Measurements from ENCODE around the gene MYO19. TPM values are rescaled to one million over a fixed set of nuclear protein-coding genes. Genes with fewer than 3 reads are reported as not detected.
"Not testable (repeated sequence)": the region's sequence is repeated elsewhere in the genome, so short reads cannot be mapped to it uniquely, and the experiment has no call there.

MYO19 gene
- total and polyA plus RNA-seq, 2 experiments from 2014 or later, result 14.9 to 34.4 TPM

DNA sequence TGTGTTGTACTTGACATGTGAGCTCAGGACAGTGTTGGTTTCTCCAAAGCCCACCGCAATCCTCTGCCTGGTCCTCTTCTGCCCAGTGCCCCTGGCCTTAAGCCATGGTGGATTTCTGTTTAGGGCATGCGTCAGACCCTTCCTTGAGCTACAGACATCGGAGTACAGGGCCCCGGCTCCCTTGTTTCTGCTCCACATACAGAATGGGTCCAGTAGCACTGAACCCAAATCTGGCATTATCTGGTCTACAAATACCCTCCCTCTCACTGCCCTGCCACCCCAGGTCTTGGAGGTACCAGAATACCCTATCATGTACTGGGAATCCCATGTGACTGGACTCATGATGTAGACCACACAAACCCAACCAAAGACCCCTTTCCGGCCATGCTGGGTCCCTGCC, 75.6 kb downstream of the MYO19 start:
- no peak overlapping the region for H3K27ac ChIP-seq
- no peaks in the 10 kb centered on the region for H3F3A ChIP-seq (ENCODE audit: insufficient read depth)
- no peaks in the 10 kb centered on the region for H3K9me3 ChIP-seq (ENCODE audit: low read depth)
- no peaks in the 10 kb centered on the region for H3K9me2 ChIP-seq (ENCODE audit: insufficient read depth)
- 32 to 38% methylated on average over 2 to 4 of the region's 5 CpGs for WGBS, 2 experiments (ENCODE audit: low coverage in 1 of 2, low lambda C conversion rate in 2 of 2, missing lambda C conversion rate in 2 of 2)
- no peak overlapping the region for H2AFZ ChIP-seq
- no peaks in the 10 kb centered on the region for H3K79me2 ChIP-seq (ENCODE audit: insufficient read depth)
- no peak overlapping the region for H3K9ac ChIP-seq
- TF ChIP-seq EZH2 (IDR thresholded peaks at IDR 0.05; ENCODE audit: insufficient read depth, poor library complexity, severe bottlenecking), result no peak
- TF ChIP-seq EZH2phosphoT487 (IDR thresholded peaks at IDR 0.05; ENCODE audit: insufficient read depth, low read depth), result no peak
- H3K36me3 ChIP-seq (ENCODE audit: low read depth), result no peaks in the 10 kb centered on the region
- H3K4me2 ChIP-seq (ENCODE audit: unreplicated experiment), result no peak overlapping the region
- in situ Hi-C loops (cut with MboI), result loop anchor here (25.0 kb wide), 1 partner anchor 497 kb away; no protein-coding TSS in a partner anchor
- H3K27me3 ChIP-seq (replicated peaks; ENCODE audit: insufficient read depth), result peaks cover 6% of the 10 kb centered on the region; the same call in 1 of the 2 replicates
- H4K20me1 ChIP-seq (ENCODE audit: insufficient read depth), result no peaks in the 10 kb centered on the region
- no peak for DNase-seq
- no peaks in the 10 kb centered on the region for H3K4me1 ChIP-seq (ENCODE audit: insufficient read depth)
- H3K4me3 ChIP-seq, result no peak overlapping the region

DNA sequence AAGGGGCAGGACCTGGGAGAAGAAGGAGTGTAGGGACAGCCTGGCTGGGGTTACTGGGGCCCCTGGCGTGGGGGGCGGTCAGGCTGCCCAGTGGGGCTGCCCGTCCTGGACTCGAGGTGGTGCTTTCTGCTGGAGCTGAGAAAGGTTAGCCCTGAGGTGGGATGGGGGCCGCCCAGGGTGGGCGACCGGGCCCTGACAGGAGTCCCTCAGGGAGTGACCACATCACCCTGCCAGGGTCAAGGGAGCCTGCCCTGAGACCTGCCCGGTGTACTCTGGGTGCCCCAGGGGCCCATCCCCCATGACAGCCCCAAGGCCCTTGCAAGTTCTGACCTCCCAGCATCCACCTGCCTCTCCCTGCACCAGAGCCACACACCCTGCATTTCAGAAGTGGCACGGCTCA, 77.0 kb downstream of the MYO19 start:
- not testable (repeated sequence) for H3K4me2 ChIP-seq (ENCODE audit: unreplicated experiment); H3K4me3 ChIP-seq; H3K9me3 ChIP-seq (ENCODE audit: low read depth); H2AFZ ChIP-seq; H4K20me1 ChIP-seq (ENCODE audit: insufficient read depth); H3K9ac ChIP-seq; H3K9me2 ChIP-seq (ENCODE audit: insufficient read depth); H3K79me2 ChIP-seq (ENCODE audit: insufficient read depth); H3K27ac ChIP-seq; H3K27me3 ChIP-seq (replicated peaks; ENCODE audit: insufficient read depth); H3K36me3 ChIP-seq (ENCODE audit: low read depth); H3F3A ChIP-seq (ENCODE audit: insufficient read depth); H3K4me1 ChIP-seq (ENCODE audit: insufficient read depth); DNase-seq
- in situ Hi-C loops (cut with MboI), result loop anchor here (25.0 kb wide), 1 partner anchor 495 kb away; no protein-coding TSS in a partner anchor
- whole genome bisulfite sequencing, 2 experiments (ENCODE audit: low coverage in 1 of 2, low lambda C conversion rate in 2 of 2, missing lambda C conversion rate in 2 of 2), result 29 to 80% methylated on average over 1 to 5 of the region's 9 CpGs

DNA sequence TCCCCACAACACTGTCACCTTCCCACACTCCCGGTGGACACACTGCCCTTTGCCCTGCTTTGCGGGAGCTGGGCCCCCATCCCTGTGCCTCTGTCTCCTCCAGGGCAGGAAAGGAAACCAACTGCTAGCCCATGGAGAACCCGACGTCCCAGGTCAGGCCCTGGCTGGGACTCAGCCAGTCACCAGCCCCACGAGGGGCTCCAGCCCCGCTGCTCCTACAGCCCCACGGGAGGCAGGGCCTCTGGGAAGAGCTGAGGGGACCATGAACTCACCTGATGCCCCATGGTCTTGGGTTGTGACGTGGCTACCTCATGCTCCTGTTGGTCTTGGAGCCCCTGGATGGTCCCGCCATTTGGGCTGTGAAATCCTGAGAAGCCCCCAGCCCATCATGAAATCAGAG, 81.8 kb downstream of the MYO19 start:
- H4K20me1 ChIP-seq (ENCODE audit: insufficient read depth); H3K36me3 ChIP-seq (ENCODE audit: low read depth); H3K4me2 ChIP-seq (ENCODE audit: unreplicated experiment); H3K4me3 ChIP-seq; H3K27me3 ChIP-seq (replicated peaks; ENCODE audit: insufficient read depth); H3K27ac ChIP-seq; H3K9me3 ChIP-seq (ENCODE audit: low read depth); H3K9ac ChIP-seq; H3F3A ChIP-seq (ENCODE audit: insufficient read depth); H3K4me1 ChIP-seq (ENCODE audit: insufficient read depth); H2AFZ ChIP-seq; DNase-seq; H3K9me2 ChIP-seq (ENCODE audit: insufficient read depth); H3K79me2 ChIP-seq (ENCODE audit: insufficient read depth): not testable (repeated sequence)
- in situ Hi-C loops (cut with MboI), result loop anchor here (25.0 kb wide), 1 partner anchor 491 kb away; no protein-coding TSS in a partner anchor
- WGBS, 2 experiments (ENCODE audit: low coverage in 1 of 2, low lambda C conversion rate in 2 of 2, missing lambda C conversion rate in 2 of 2), result 37 to 50% methylated on average over 4 to 7 of the region's 9 CpGs

DNA sequence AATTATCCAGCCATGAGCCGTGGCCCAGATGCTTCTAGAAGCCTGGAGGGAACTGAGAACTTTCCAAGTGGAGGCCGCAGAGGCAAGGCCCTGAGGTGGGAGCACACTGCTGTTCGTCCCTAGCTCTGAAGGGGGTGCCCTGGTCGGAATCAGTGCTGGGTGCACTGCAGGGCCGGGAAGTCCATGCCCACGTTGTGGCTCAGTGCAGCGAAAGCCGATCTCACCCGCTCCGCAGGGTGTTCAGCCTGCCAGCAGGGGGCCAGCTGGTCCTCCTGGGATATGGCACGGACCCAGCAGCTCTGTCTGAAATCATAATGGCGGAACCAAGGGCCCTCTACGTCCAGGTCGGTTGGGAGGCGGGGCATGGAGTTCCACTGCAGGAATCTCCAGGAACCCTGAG, 84.7 kb downstream of the MYO19 start:
- WGBS, 2 experiments (ENCODE audit: low coverage in 1 of 2, low lambda C conversion rate in 2 of 2, missing lambda C conversion rate in 2 of 2), result 60% methylated on average over 5 of the region's 15 CpGs; no CpG with 5 or more reads in 1 of the 2 experiments
- H3K36me3 ChIP-seq (ENCODE audit: low read depth); H3K4me3 ChIP-seq; H3K27ac ChIP-seq; H3K9ac ChIP-seq; H3K9me3 ChIP-seq (ENCODE audit: low read depth); H3K27me3 ChIP-seq (replicated peaks; ENCODE audit: insufficient read depth); DNase-seq; H4K20me1 ChIP-seq (ENCODE audit: insufficient read depth); H3F3A ChIP-seq (ENCODE audit: insufficient read depth); H3K4me2 ChIP-seq (ENCODE audit: unreplicated experiment); H3K79me2 ChIP-seq (ENCODE audit: insufficient read depth); H3K4me1 ChIP-seq (ENCODE audit: insufficient read depth); H2AFZ ChIP-seq; H3K9me2 ChIP-seq (ENCODE audit: insufficient read depth): not testable (repeated sequence)
- in situ Hi-C loops (cut with MboI), result loop anchor here (25.0 kb wide), 1 partner anchor 488 kb away; no protein-coding TSS in a partner anchor

Small RNA genes within 50 kb of the gene (small RNA-seq; reads per million reads assigned to genes)
- gene RNA5SP439 (ENCODE audit: low read depth, low replicate concordance), result not detected

Other genes with a start within 250 kb of the MYO19 start
- gene TBC1D3G, start 211.0 kb downstream of the MYO19 start, total RNA-seq (2014; rRNA removed; shearing (Covaris generic)), result not detected in 2 replicates
- gene TBC1D3G, start 211.0 kb downstream of the MYO19 start, polyA plus RNA-seq (2016; fragmentation: Nextera tagmentation; extraction: Ambion mirVana), result not detected in 2 replicates
- gene TBC1D3H, start 146.4 kb downstream of the MYO19 start, total RNA-seq (2014; rRNA removed; shearing (Covaris generic)), result not detected in 2 replicates
- not detected in 2 replicates for gene TBC1D3H, start 146.4 kb downstream of the MYO19 start, polyA plus RNA-seq (2016; fragmentation: Nextera tagmentation; extraction: Ambion mirVana)
- 21.8 and 28.4 TPM in 2 replicates for gene ZNHIT3, start 48.2 kb downstream of the MYO19 start, total RNA-seq (2014; rRNA removed; shearing (Covaris generic))
- 43.4 and 52.0 TPM in 2 replicates for gene ZNHIT3, start 48.2 kb downstream of the MYO19 start, polyA plus RNA-seq (2016; fragmentation: Nextera tagmentation; extraction: Ambion mirVana)
- gene PIGW, start 119 bp upstream of the MYO19 start, total RNA-seq (2014; rRNA removed; shearing (Covaris generic)), result 5.1 and 5.2 TPM in 2 replicates
- gene PIGW, start 119 bp upstream of the MYO19 start, polyA plus RNA-seq (2016; fragmentation: Nextera tagmentation; extraction: Ambion mirVana), result 8.0 and 8.6 TPM in 2 replicates
- gene GGNBP2, start 10.1 kb upstream of the MYO19 start, total RNA-seq (2014; rRNA removed; shearing (Covaris generic)), result 40.1 and 45.7 TPM in 2 replicates
- gene GGNBP2, start 10.1 kb upstream of the MYO19 start, polyA plus RNA-seq (2016; fragmentation: Nextera tagmentation; extraction: Ambion mirVana), result 51.5 and 52.0 TPM in 2 replicates
- gene DHRS11, start 57.0 kb upstream of the MYO19 start, total RNA-seq (2014; rRNA removed; shearing (Covaris generic)), result 3.1 and 3.9 TPM in 2 replicates
- 4.7 and 5.0 TPM in 2 replicates for gene DHRS11, start 57.0 kb upstream of the MYO19 start, polyA plus RNA-seq (2016; fragmentation: Nextera tagmentation; extraction: Ambion mirVana)
- gene MRM1, start 66.7 kb upstream of the MYO19 start, total RNA-seq (2014; rRNA removed; shearing (Covaris generic)), result 5.9 TPM in 2 replicates
- 2.8 and 3.8 TPM in 2 replicates for gene MRM1, start 66.7 kb upstream of the MYO19 start, polyA plus RNA-seq (2016; fragmentation: Nextera tagmentation; extraction: Ambion mirVana)

Measured in GM23248 (cell line).